Anterior cingulate cortex (tissue), 58 donors: ENCODE measurements around the gene PTGER4.

Experiments
- DNase-seq, 58 donors: peaks; one replicate each; lab custom pipeline; 2025; lab: John Stamatoyannopoulos, UW

The PTGER4 gene

DNA sequence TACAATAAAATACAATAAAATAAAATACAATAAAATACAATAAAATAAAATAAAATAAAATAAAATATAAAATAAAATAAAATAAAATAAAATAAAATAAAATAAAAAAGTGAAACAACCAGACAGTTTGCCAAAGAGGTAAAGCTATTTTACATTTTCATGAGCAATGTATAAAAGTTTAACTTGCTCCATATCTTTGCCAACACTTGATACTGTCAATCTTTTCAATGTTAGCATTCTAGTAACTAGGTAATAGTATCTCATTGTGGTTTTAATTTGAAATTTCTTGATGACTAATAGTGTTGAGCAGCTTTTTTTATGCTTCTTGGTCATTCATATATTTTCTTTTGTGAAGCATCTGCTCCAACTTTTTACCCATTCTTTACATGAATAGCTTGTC, 58.8 kb downstream of the PTGER4 start:
- DNase-seq, result no peak
